HG02678 (cell line): ENCODE results near the gene DGAT2L6.

ENCODE experiments used
- ATAC-seq: cut with Tn5 transposase; IDR thresholded peaks from one replicate; pipeline ENCODE4 v1.9.1; 2021; ENCODE audit warnings: mild to moderate bottlenecking, moderate library complexity; ENCODE audit not compliant: unreplicated experiment

The DGAT2L6 gene

DNA sequence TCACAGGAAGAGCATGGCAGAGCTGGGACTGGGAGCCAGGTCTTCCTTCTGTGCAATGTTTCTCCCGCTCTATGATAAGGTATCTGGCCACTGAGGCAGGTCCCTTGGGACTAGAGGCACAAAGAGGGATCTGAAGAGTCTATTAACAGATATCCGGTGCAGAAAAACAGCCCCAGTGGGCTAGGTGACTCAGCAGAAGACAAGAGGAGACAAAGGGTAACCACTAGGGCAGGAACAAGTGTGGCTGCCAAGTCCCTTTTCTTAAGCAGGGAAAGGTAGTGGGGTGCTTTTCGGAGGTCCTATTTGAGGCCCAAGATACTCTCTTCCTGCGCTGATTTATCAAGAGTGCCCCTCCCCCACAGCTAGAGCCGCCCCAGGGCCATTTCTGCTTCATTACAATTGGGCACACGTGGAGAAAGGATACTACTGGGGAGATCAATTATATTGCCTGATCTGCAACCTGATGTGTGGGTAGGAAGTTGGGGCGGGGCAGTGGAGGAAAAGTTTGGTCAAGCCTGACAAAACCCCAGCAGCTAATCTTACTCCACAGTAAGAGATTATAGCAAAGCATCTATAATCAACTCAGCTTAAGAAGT lies at the start of gene DGAT2L6:
TSS of gene DGAT2L6 (plus strand) at position 546 of the 596 bp plus-strand sequence. CDS start 100 bp downstream, outside the sequence.
- peak; percentile 52 for ATAC-seq

DNA sequence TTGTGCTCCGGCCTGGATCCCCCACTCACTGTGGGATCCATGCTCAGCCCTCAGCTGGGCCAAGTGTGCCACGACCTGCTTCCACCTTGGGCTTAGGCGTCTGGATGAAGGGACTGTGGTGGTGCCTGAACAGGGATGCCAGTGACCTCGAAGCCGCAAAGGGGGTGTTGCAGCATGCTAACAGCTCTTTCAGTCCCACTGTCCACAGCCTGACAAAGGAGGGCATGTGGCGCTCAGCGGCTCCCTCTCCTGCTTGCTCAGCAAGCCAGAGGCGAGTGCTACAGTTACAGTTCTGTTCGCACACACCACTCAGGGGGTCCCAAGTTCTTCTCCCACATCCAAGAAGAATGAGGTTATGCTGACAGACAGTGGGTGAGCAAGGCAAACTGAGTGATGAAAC lies 49.2 kb upstream of the DGAT2L6 start:
- ATAC-seq = no peak

DNA sequence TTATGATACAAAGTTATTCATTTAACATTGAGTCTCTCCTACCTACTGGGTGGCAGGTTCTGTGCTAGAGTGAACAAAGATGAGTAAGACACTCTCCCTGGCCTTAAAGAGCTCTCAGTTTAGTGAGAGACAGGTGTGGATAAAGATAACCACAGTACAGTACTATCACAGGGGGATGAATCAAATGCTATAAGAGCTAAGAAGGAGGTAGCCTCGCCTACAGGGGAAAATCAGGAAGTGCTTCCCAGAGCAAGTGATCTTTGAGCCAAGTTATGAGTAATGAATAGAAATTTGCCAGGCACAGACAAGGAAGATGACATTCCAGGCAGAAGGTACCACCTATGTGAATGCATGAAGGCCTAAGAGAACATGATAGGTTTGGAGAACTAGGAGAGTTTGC lies 47.5 kb upstream of the DGAT2L6 start:
- ATAC-seq = no peak

GRCh38 chrX:70132224-70132623 lies 45.1 kb upstream of the DGAT2L6 start:
- ATAC-seq = no peak

DNA sequence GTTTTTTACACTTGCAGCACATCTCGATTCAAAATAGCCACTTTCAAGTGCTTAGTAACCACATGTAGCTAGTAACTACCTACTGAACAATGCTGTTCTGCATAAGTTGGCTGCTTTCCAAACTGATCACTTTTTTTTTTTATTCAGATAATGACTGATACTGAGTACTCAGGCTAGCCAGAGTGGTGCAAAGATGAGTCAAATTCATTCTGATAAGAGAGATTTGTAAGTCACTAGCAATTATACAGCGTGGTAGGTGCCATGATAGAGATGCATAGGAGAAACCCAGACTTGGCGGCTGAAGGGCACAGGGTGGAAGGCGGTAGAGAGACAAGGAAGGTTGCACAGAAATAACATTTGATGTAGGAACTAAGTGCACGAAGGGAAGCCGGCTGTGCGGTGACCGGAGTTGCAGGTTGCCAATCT lies 44.4 kb upstream of the DGAT2L6 start:
- ATAC-seq = peak; percentile 16

DNA sequence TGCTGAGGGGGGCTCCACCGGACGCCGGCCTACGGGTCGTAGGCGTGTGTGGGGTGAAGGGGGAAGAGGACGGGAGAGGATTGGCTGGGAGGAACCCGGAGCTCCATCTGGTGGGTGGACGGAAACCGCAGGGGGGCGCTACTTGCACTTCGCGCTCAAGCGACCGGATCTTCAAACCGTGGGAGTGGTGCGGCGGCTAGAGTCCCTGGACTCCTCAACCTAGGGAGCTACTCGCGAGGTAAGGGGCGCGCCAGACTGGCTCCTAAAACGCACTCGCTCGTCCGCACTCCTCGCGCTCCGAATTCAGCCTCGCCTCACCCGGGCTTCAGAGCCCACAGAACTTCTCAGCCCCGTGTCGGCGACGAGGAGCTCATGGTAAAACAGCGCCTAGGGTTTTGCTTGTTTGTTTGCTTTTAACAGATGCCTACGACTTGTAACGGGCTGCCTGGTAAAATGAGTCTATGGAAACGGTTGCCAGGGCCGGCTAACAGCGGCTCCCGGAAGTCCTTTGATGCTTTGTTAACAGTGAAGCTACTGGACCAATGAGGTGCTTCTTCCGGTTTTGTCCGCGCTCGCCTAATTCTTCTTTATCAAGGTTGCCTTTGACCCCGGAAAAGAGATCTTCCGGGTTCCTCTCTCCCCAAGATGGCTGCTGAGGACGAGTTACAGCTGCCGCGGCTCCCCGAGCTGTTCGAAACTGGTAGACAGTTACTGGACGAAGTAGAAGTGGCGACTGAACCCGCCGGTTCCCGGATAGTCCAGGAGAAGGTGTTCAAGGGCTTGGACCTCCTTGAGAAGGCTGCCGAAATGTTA lies 43.8 kb upstream of the DGAT2L6 start, which contains the start of gene IGBP1:
TSS of gene IGBP1 (plus strand) at position 145 of the 813 bp plus-strand sequence. CDS start at position 646, 501 bp downstream.
- ATAC-seq = peak; percentile 91

GRCh38 chrX:70134116-70134477 lies 43.2 kb upstream of the DGAT2L6 start:
- ATAC-seq = no peak

GRCh38 chrX:70138622-70139021 lies 38.7 kb upstream of the DGAT2L6 start:
- no peak for ATAC-seq

DNA sequence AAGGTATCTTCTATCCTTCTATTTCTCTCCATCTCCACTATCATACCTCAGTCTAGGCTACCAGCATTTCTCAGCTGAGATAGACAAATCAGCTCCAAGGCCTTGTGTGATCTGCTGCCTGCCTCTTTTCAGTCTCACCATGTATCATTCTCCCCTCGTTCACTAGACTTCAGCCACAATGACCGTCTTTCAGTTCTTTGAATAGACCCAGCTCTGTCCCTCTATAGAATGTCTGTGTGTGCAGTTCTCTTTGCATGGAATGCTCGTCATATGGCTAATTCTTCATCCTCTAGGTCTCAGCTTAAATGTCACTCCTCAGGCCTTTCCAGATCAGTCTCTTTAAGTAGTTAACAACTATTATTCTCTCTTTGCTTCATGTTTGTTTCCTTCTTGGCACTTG lies 37.5 kb upstream of the DGAT2L6 start:
- ATAC-seq = no peak

GRCh38 chrX:70141373-70141772 lies 35.9 kb upstream of the DGAT2L6 start:
- no peak for ATAC-seq

- no peak for ATAC-seq
These were observed 10.4 kb upstream of the DGAT2L6 start for GRCh38 chrX:70166601-70167590.

GRCh38 chrX:70168238-70169188 lies 8.8 kb upstream of the DGAT2L6 start:
- ATAC-seq = no peak

DNA sequence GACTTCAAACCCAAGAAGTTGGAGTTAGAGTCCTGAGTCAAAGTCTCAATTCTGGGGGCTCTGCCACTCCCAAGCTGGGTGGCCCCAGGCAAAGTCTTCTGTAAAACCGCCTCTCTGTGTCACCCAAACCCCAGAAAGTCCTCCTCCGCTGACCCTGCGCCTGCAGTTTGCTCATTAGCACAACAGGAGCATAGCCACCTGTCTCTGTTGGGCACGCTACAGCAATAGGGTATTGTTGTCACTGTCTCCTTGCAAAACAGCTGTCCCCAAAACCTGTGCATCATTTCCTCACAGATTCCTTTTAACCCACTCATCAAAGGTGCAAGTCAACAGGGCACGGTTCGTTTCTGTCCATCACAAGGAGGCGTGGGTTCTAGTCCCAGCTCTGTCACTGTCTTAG lies 8.0 kb upstream of the DGAT2L6 start:
- ATAC-seq = no peak

DNA sequence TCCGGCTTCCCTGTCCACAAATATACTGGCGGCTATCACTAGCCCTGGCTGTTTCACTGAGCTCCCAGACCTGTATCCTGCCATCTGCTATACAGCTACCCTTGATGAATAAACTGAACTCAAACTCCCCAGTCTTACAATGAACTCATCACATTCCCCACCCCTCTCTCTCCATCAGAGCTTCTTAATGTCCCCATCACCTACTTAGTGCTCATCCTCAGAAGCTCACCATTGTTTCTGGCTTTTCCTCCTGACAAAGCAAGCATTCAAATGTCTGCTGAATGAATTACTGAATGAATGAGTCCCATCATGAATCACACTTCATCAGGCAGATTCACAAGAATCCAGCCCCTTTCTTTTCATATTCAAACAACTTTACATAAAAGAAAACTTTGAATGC lies 5.7 kb upstream of the DGAT2L6 start:
- ATAC-seq = no peak

- no peak for ATAC-seq
These were observed 5.1 kb upstream of the DGAT2L6 start for GRCh38 chrX:70172221-70172620.

DNA sequence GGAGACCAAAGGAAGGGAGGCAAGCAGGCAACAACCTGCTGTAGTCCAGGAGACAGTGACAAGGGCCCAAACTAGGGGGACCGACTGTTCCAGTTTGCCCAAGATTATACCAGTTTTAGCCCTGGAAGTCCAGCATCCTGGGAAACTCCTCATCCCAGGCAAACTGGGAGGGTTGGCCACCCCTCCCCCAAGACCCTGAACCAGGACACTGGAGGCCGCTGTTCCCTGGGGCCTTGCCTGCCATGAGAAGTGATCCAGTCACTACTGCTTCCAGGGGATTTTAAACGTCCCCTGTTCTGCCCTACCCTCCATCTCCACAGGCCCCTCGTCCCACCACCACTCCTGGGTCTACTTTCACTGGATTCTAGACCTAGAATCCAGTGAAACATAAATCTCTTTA lies 4.3 kb upstream of the DGAT2L6 start:
- no peak for ATAC-seq

- ATAC-seq = no peak
These were observed 2.5 kb upstream of the DGAT2L6 start for GRCh38 chrX:70174754-70175153.

GRCh38 chrX:70175338-70175737 lies 1.9 kb upstream of the DGAT2L6 start:
- ATAC-seq = no peak

DNA sequence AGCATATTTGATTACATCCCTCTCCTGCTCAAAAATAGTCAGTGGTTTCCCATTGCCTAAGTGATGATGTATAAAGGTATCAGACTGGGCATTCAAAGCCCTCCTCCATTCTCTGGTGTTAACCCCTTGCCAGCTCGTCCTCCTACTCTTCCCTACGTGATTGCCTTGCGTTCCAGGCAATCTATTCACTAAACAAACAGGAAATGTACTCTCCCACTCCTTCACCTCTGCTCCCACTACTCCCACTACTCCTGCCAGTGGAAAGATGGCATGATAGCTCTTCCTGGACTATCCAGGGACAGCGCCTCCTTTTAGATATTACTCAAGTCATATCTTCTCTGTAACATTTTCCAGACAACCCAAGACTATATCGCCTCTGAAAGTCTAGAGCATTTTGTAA lies 5.8 kb downstream of the DGAT2L6 start:
- ATAC-seq = no peak

GRCh38 chrX:70190225-70190624 lies 12.9 kb downstream of the DGAT2L6 start:
- ATAC-seq = no peak
